Fibroblast of the conjunctiva (primary cell): Measurements from ENCODE around the gene MCTP2.

ENCODE experiments used
- DNase-seq: peaks from one replicate; pipeline ENCODE4 v3.0.0-alpha.2; 2010; ENCODE audit warnings: low read depth

Gene MCTP2

DNA sequence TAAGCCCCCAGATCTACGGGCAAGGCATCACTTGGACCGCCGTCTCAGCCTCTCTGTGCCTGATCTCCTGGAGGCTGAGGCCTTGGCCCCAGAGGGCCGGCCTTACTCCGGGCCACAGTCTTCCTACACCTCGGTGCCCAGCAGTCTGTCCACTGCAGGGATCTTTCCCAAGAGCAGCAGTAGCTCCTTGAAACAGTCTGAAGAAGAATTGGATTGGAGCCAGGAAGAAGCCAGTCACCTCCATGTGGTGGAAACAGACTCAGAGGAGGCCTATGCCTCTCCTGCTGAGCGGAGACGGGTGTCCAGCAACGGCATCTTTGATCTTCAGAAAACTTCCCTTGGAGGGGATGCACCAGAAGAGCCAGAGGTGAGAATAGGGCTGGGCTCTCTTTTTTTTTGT is 67.0 kb downstream of the MCTP2 start:
- no peak for DNase-seq

DNA sequence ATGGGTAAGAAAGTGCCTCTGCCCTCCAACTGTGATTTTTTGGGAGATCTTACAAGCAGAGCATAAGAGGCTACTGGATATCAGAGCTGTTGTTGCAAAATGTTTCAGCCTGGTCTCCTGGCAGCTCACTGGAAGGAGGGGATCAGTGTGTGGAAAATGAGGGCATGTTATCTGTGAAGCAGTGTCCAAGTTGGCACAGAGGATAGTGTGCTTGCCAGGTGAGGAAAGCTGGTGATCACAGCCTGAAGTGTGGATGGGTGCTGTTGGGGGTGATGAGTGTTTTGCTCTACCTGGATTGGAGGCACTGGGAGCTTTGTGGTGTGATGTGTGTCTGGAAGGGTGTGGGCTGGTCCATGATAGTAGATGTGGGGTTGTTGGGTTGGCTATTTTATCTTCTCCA is 69.3 kb downstream of the MCTP2 start:
- DNase-seq = no peak

DNA sequence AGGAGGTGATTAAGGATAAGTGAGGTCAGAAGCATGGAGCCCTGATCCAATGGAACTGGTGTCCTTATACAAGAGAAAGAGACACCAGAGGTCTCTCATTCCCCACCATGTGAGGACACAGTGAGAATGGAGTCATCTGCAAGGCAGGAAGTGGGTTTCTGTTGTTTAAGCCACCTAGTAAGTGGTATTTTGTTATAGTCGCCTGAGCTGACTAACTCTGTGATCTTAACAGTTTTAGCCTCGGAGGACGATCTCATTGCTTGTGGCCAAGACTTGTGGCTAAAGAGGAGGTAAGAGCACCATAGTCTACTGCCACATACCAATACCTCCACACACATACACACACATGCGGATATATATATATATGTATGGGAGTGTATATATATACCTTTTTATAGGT is 73.8 kb downstream of the MCTP2 start:
- no peak for DNase-seq

DNA sequence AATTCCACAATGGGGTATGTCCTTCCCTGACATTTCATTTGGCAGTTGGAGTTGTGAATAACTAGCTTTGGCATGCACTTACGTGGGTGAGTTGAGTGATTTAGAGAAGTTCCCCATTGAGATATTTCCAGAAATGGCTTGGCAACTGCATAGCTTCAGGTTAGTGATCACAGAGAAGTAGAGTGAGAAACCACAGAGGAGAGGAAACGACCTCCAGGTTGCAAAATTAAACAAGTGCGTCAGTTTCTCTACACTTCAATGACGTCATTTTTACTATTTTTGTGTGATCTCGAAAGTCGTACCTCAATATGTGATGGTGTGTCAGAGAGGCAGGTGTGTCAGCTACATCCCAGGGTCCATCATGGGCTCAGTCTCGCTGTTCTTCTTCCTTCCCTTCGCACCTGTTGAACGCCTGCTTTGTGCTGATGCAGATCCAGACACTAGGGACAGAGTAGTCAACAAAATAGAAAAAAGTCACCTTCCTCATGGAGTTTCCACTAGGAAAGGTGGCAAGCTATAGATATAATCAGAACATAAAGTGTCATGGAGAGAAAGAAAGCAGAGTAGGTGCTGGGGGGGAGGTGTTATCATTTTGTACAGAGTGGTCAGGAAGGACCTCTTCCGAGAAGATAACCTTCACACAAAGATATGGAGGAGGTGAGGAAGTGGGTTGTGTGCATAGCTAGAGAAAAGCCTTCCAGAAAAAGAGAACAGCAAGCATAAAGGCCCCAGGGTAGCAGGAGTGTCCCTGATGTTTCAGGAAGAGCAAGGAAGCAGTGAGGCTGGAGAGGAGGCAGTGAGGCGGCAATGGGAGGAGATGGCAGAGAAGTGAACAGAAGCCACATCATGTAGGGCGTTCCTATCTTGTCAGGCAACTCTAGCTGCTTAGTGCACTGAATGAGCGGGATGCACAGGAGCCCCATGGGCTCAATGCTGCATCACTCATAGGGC is 75.6 kb downstream of the MCTP2 start:
- no peak for DNase-seq

DNA sequence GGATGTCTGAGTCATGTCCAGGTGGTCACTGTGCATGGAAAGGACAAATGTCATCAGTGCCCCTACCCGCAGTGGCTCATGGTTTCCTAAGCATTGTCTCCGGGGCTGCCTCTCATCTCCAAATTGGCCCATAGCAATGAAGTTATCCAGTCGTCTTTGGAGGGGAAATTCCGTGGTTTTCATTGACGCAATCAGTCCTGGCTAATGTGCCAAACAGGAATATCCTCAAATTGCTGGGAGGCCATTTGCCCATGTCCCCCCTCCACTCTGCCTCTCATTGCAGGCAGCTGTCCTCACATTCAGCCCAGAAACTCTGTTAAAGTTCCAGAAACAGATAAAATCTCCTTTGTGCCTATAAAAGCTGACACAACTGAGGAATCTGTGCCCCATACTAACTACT is 81.6 kb downstream of the MCTP2 start:
- no peak for DNase-seq

DNA sequence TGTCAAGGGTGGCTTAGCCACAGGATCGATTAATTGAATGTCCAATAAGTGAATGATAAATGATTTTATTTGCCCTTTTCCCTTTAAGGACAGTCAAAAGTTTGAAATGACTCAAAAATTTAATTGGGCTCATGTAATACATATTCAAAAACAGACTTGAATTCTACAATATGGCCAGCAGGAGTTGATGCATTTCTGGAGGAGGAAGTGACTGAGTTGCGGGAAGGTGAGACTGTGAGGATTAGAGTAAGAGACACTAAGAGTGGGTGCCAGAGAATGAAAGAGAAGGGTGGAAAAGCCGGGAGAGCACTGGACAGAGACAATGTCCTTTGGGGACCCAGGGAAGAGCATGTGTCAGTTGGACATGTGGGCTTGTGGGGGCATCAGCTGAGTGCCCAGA is 83.3 kb downstream of the MCTP2 start:
- DNase-seq = no peak

DNA sequence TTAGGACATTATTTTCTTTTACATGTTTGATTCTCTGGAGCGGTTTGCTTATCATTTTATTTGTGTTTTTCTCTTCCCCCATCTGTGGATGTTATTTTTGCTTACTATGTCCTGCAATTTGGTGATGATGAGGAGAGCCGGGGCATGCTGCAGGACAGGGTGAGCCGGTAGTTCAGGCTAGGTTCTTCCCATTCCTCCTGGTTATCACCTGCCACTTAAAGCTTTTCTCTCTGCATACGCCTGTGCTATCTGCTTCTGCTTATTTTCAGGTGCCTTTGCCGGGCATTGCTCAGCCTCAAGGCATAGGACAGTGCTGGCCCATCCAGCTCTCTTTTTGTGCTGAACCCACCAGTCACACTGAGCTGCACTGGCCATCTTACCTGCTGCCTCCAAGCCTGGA is 85.8 kb downstream of the MCTP2 start:
- DNase-seq = no peak

DNA sequence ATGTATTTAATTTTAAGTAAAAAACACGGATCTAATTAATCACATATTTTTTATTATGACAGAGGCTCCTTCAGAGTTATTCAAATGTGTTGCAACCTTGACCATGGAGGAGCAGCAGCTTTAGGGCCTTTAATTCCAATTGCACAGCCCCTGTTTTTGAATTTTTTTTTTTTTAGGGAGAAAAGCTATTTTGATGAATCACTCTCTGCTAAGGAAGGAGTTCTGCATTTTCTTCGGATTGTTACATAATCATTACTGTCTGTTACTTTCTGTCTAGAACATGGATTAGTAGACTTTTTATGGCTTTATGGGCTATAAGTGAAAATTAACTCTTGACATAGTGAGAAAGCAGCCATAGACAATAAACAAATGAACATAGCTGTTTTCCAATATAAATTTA is 90.8 kb downstream of the MCTP2 start:
- no peak for DNase-seq

DNA sequence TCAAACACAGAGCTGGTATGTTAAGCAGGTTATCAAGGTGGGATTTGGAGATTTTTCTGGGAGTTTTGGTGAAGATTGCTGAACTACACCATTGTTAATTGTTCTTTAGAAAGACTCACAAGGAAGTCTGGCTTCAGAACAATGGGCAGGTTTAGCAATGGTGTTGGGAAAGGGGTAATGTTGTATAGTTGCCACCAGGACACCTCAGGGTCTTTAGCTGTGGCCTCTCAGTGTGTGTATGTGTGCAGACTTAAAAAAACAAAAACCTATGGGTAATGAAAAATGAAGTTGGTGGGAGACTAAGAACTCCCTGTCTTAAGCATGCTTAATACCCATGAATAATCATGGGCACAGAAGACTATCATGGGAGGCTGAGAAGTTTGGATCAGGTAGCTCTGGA is 91.7 kb downstream of the MCTP2 start:
- no peak for DNase-seq

DNA sequence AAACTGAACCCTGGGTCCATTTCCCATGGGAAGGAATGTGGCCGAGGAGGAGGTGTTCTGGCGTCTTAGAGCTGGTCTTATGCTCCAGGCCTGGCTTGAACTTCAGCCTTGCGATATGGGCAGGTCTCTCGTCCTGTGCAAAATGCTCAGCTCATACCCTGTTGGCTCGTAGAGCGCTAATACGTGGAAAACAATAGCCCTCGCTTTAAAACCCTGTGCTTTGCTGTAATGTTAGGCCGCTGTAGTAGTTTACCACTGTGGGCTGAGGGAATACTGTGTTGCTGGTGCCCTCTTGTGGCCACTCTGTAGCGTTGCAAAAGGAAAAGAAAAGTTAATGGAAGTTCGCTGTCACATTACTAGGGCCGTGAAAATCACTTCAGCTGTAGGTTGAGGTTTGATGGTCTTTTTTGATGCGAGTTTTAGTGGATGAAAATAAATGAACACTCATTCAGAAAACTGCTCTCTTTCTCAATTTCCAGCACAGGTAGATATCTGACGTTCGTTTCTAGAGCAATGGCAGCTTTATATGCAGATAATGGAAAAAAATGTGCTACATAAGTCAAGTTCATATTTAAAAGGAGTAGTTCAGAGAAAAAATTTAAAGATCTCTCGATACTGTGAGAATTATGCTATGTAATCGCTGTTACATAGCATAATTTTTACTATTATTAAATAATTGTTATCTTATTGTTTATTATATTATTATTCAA is 92.9 kb downstream of the MCTP2 start:
- peak; percentile 38 for DNase-seq

DNA sequence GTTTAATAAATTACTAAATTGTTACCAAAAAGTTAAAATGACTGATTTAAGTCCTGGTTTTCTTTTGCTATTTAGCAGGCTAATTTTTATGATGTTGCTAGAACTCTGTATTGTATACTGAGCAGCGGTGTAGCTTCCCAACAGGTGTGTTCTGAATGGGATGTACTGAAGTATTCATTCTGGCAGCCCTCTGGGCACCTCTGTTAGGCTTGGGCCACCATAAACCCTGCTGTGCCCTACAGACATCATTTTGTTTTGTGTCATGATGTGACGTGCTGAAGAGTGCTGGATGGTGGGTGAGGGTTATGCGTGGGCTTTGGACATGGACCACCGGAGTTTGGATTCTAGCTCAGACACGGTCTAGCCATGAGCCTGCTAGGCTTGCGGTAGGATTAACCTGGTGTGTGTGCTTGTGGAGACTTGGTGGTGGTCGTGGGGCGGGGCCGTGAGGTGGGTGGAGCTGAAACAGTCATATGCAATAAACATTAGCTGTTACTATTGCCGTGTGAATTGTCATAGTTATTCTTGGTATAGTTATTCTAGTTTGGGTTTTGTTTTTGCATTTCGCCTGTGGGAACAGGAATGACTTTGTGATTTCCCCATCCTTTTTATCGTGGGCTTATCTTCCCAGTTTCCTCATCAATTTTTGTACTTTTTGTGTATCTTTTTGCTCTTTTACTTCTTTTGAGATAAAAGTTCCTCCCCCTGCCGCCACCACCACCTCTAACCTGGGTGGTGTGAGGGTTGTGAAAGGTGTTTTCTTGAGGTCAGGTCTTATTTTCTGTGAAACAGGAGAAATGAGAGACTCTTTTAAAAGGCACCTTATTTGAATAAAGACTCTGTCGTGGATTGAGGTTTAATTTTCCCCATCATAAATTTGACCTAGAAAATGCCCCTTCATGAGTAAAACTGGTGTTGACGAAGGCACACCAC is 93.7 kb downstream of the MCTP2 start:
- no peak for DNase-seq

DNA sequence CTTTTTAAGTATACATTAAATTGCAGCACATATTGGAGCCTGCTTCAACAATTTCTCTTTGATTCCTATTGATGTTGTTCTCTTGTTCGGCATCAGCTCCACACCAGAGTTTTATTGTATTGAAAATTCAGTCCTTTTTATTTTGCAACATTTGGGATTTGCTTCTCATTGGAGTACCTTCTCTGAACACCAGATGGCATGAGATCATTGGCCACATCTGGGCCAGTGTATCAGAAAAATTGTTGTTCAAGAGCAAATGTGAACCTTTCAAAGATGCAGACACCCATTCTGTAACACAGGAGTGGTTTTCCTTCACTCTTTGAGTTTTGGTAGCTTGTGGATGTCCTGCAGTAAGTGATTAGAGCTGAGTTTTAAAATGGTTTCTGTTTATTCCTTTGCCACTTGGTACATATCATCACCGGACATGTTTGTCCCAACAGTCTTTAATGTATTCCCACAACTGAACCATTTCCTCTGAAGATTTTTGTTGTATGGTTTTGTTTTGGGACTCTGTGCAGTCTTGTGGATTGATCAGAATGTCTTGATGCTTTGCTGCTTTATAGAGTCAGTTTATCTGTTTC is 96.1 kb downstream of the MCTP2 start:
- peak; percentile 21 for DNase-seq

DNA sequence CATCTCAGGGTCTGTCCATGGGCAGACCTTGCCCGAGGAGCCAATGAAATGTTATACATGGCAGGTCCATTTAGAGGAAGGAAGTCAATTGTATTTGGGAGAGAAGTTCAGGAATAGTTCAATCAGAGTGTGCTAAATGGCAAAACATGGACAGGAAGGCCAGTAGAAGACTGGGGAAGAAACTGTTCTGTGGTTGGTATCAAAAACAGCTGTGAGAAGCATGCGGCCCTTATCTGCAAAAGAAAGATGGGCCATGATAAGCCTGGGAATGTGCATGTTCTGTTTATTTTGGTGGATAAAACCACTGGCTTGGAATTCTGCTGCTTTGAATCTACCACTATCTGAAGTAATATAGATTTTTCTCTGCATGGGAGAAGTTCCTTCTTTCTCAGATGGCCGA is 100.4 kb downstream of the MCTP2 start:
- DNase-seq = no peak

DNA sequence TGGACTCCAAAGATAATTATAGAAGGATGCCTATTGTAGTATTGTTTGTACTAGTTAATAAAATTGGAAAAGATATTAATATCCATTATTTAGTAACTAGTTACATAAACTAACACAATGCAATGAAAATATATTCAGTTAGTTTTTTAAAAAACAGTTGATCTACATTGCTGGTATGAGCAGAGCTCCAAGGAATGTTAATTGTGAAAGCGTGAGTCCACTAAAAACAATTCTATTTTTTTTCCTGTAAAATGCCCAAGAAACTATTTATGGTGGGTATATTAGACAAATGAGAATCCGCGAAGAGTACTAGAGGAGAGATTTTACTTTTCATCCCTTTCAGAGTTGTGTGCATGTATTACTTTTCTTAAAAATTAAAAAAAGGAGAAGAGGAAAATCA is 104.3 kb downstream of the MCTP2 start:
- DNase-seq = no peak

DNA sequence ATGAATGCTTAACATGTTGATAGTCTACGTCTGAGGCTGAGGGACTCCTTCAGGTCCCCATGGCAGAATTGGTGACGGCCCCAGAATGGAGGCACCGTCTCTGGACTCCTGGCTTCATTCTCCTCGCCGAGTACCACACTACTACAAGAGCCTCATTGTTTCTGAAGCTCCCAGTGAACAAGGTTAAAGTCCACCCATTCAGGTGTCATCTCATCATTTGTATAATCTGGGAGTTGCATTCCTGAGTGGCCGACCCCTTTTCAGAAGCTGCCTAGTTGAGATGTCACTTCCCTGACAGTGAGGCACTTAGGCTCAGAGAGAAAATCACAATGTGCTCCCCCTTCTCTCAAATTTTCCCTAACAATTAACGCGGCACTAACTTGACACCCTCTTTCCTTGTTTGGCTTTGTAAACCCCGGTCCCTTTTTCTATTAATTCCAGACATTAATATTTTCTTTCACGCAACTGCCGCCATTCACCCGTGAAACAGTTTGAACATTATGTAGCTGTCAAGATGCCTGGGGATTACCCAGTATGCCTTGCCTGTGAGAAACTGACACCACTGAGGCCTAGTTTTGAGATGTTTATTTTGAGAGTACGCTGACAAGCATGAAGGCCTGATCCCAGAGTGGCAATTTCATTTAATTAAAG is 105.6 kb downstream of the MCTP2 start:
- no peak for DNase-seq

DNA sequence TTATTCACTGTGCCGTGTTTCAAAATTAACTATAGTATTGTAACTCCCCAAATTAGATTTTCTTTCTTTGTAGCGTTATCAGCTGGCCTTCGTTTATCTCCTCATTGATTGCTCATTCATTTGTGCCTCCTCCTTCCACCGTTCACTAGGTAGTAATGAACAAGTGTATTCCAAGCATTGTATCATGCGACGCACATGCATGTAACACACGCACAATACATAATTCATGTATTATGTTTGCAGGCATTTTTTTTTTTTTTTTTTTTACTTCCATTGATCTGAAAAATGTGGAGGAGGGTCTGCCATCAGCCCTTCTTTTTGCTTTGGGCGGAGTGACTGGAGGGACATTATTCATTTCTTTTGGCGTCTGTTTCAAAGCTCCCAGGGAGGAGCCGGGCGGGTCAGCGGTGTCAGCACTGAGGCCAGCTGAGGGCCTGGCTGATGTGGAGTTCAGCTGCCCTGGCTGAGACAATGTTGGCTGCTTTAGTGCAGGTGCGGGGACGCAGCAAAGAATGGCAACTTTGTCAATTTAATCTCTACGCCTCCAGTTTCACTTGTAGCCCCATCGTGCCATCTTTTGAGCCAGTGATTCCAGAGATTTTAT is 107.0 kb downstream of the MCTP2 start:
- no peak for DNase-seq

DNA sequence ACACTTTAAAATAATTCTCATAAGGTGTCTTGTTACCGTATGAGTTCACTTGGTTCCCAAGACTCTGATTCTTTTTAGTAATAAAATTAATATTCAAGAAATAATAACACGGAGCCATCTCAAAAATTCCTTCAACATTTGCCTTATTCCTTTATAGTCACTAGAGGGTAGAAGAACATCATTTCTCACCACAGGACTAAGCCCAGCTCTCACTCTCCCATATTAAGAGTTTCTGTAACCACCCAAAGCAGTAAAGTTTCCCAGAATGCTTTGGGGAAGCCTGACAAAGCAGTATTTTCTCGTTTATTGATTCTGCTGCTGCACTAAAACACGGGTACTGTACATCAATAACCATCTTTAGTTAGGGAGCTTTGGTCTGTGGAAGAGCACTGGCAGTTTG is 114.9 kb downstream of the MCTP2 start:
- no peak for DNase-seq

DNA sequence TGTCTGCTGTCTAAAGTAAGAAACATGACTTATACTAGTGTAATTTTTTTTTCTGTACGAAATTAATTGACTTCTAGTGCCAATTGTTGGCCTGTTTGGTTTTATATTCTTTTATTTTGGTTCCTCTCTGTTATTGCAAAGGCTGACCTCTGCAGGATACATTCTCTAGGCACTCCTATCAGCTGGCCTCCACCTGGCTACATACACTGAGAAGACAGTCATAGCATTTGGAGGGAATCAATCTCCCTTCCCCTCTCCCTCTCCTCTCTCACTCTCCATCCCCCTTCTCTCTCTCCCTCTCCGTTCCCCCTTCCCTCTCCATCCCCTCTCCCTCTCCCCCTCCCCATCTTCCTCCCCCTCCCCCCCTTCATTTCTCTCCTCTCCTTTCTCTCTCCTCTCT is 116.7 kb downstream of the MCTP2 start:
- DNase-seq = no peak

DNA sequence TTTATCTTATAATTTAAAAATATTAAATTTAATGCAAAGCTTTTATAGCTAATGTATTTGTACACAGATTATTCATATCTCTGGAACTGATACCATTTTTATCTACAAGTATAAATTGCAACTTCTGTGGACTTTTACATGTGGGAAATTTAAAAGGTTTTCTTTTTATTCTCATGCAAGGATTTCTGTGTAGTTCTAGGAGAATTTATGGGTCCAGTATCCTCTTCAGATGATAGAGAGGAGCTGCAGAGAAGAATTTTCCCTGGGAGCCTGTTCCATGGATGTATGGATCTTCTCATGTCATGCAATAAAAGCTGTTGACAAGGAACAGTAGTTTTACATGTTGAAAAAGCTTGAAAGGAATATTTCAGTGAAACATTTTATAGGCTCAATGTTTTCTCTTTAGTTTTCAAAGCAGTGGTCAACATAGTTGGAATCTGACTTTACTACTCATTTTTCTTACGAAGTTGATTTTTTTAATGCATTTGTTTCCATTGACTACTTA is 119.7 kb downstream of the MCTP2 start:
- no peak for DNase-seq

DNA sequence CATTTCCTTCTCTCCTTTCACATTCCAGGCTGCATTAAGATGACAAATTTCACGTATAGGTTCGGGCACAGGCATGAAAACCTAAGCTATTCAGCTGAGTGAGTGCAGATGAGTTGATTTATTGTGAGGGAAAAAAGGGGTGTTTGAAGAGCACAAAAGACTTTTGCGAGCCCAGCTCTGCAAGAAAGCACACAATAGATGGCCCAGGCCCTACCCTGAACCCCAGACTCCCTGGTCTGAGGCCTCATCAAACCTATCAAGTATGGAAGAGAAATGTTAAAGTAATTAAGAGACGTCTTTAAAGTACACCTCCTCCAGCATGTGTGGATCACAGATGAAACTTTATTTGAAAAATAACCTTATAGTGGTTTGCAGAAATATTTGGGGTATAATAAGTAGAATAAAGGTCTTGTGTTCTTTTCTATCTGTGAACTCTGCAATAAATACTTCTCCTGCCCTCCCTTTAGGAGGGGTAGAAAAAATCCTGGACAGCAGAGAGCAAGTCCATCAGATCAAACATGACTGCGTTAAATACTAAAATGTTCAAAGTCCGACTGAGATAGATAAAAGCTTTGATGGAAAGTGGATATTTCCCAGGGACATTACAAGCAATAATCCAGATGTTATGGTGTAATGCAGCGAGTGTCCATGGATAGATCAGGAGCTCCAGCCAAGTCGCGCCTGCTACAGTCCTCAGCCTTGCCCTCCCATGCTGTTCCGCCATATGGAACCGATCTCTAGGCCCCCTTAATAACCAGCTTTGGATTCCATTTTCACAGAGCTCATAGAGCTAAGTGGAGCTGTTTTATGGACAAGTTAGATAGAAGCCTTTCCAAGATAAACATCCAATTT is 121.5 kb downstream of the MCTP2 start:
- DNase-seq = no peak
